Spleen (tissue), 7 donors: ENCODE data around the gene KLHL35.

ENCODE experiments used
- POLR2A ChIP-seq, 3 donors: fragments of 450-650 bp; IDR thresholded peaks; one replicate each; pipeline ENCODE4 v1.5.1; 2017; ENCODE audit warnings: antibody characterized with exemption in 3 of 3, mild to moderate bottlenecking in 1 of 3
- TF ChIP-seq, protein P1 (sequence below), 11 experiments: fragments of 200-600 bp in 7 of 11; fragments of 450-650 bp in 4 of 11; sonication (generic) in 4 of 11; IDR thresholded peaks in 8 of 11; conservative IDR thresholded peaks in 3 of 11; 1 replicate in 7 of 11; 2 replicates in 4 of 11; pipeline versions ENCODE4 v1.4.0 to v1.8.0; 2016 to 2021; ENCODE audit warnings: antibody characterized with exemption in 11 of 11, inconsistent platforms in 4 of 11, mild to moderate bottlenecking in 1 of 11
- donor health status: DM: no; HTN: no; CAD: no; lungs with moderate emphysema.
- donor health status: DM: no; HTN: no; CAD: no.
- donor health status: DM: no; HTN: no; CAD: no.

DNA sequence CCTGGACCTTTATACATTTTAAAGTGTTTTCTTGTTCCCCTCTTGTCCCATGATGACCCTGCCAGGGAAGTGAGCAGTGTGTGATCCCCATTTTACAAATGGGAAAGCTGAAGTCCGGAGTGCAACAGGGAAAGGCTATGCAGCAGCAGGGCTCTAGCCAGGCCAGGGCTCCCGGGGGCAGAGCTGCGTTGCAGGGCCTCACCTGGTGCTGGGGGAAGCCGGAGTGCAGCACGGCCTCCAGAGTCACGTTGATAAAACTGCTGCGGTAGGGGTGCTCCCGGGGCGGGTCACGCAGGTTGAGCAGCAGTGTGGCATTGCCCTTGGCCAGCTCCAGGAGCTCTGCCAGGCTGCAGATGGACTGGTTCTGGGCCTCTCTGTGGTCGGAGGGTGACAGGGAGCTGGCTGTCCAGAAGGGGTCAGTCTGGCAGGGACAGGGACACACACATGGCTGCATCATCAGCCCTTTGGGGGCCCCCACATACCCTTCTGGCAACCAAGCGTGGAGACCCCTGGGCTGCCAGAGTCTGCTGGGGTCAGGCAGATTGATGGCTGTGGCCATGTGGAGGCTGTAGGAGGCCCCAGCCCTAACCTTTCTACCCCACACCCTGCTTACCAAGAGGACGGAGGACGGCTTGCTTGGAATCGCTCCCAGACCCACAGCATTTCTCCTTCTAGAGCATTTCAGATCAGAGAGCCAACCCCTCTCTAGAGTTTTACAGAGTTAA is 9.3 kb upstream of the KLHL35 start:
- TF ChIP-seq, protein P1, sequence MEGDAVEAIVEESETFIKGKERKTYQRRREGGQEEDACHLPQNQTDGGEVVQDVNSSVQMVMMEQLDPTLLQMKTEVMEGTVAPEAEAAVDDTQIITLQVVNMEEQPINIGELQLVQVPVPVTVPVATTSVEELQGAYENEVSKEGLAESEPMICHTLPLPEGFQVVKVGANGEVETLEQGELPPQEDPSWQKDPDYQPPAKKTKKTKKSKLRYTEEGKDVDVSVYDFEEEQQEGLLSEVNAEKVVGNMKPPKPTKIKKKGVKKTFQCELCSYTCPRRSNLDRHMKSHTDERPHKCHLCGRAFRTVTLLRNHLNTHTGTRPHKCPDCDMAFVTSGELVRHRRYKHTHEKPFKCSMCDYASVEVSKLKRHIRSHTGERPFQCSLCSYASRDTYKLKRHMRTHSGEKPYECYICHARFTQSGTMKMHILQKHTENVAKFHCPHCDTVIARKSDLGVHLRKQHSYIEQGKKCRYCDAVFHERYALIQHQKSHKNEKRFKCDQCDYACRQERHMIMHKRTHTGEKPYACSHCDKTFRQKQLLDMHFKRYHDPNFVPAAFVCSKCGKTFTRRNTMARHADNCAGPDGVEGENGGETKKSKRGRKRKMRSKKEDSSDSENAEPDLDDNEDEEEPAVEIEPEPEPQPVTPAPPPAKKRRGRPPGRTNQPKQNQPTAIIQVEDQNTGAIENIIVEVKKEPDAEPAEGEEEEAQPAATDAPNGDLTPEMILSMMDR (IDR thresholded peaks at IDR 0.05 in 8 of 11, conservative IDR thresholded peaks at IDR 0.05 in 3 of 11), result no peak
- TF ChIP-seq POLR2A (IDR thresholded peaks at IDR 0.05), result no peak
